GM19395 (cell line): ENCODE results near the gene CLDN9.

Source experiments
- ATAC-seq: cut with Tn5 transposase; IDR thresholded peaks from one replicate; pipeline ENCODE4 v1.9.1; 2021; ENCODE audit warnings: mild to moderate bottlenecking, moderate library complexity; ENCODE audit not compliant: unreplicated experiment

The CLDN9 gene

DNA sequence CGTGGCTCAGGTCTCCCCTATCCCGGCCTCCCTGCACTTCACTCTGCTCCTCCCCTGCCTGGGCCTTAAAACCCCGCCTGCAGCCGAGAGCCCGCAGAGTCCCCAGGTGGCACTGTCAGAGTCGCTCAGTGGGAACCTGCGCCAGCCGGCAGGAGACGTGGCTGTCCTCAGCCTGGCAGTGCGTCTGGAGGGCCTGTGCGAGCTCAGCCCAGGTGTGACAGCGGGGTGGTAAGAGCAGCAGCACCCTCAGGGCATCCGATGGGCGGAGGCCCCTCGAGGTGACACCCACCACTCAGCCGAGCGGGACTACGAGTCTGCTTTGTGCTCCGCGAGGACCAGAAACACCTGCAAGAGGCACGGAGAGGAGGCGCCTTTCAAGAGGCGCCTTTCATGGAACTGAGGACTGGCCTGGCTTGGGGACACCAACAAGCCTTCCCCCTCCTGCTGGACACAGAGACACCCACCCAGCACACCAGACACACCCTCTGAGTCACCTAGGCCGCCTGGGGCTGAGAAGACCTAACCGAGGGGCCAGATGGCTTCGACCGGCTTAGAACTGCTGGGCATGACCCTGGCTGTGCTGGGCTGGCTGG, at the start of gene CLDN9:
Gene CLDN9 (plus strand): TSS at position 96 of the 593 bp plus-strand sequence. CDS start 440 bp downstream, at position 536.
- no peak for ATAC-seq

DNA sequence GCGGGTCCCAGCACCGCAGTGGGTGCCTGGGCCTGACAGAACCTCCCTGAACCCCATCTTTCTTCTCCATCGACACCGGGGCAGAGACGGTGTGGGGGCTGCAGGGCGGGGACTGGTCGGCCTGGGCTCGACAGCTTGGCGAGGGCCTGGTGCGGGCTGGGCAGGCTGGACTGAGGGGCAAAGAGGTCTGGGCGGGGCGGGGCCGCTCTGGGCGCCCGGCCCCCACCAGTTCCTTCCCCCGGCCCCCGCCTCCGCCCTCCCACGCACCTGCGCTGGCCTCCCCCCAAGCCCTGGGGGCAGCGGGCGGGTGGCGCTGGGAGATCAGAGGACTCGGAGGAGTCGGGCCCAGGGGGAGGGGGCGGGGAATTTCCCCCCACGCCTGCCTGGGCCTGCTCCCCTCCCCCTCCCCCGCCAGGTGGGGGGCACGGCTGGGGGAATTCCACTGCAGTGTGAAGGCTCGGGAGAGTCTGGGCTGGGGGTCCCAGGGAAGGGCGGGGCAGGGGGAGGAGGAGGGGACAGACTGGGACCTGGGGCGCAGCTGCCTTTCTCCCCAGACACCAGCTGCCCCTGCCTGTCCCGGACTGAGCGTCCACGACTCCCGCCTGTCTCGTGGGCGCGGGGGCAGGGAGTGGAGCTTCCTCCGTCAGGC, 49.5 kb upstream of the CLDN9 start:
- no peak for ATAC-seq

DNA sequence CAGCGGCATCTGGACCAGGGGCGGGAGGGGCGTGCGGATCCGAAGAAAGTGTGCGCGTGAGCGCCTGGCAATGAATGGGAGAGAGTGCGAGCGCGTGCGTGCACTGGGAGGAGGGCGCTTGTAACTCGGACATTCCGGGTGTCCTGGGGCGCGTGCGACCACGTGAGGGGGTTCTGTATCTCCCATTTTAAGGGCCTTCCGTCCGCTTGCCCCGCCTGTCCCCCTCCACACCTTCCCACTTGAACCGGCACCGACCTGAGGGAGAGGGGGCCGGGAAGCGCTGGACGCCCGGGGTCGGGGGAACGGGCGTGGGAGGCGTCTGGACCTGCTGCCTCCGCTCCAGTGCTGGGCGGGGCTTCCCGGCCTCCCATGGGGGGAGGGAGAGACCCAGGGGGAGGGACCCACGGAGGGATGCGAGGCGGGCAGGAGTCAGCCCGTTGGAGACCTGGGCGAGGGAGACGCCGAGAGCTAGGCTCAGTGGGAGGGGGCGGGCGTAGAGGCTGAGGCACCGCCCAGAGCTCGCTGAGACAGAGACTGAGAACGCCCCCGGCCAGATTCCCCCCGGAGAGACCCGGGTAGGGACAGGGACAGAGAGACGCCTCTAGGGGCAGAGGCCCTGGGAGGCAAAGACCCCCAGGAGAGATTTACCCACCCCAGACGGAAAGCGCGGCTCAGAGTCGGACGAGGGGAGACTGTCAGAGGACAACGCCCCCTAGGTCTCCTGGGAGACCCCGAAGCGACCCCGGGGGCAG, 48.8 kb upstream of the CLDN9 start, which contains the start of gene KREMEN2:
Gene KREMEN2 (plus strand): TSS at position 553 of the 752 bp plus-strand sequence. CDS start 246 bp downstream, outside the sequence.
- ATAC-seq: no peak

DNA sequence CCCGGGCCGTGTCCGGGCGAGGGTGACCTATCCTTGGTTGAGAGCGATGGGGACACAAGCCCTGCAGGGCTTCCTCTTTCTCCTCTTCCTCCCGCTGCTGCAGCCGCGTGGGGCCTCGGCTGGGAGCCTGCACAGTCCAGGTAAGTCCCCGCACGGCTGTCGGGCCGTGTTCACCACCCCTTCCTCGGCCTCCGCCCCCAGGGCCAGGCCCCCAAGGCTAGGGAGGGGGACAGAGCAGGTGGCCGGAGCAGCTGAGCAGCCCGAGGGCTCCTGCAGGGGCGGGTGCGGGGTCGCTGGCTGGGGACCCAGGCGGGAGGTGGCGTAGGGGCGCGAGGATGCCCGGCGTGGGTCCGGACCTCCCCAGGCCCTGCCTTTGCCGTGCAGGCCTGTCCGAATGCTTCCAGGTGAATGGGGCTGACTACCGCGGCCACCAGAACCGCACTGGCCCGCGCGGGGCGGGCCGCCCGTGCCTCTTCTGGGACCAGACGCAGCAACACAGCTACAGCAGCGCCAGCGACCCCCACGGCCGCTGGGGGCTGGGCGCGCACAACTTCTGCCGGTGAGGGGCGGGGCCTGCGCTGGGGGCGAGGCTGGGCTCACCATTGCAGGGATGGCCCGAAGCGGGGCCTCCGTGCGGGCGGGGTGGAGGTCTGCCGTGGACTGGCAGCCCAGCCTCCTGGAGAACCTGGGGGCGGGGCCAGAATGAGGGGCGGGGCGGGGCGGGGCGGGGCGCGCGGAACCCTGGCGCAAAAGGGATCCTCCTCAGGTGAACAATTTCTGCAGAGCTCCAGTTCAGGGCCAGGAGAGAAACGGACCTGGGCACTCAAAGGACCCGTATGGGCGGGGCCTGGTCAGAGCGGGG, 48.0 kb upstream of the CLDN9 start:
- no peak for ATAC-seq

- ATAC-seq: no peak
Measured at GRCh38 chr16:2966043-2966807, 46.5 kb upstream of the CLDN9 start.

- no peak for ATAC-seq
Measured at GRCh38 chr16:2966808-2967191, 45.9 kb upstream of the CLDN9 start.

DNA sequence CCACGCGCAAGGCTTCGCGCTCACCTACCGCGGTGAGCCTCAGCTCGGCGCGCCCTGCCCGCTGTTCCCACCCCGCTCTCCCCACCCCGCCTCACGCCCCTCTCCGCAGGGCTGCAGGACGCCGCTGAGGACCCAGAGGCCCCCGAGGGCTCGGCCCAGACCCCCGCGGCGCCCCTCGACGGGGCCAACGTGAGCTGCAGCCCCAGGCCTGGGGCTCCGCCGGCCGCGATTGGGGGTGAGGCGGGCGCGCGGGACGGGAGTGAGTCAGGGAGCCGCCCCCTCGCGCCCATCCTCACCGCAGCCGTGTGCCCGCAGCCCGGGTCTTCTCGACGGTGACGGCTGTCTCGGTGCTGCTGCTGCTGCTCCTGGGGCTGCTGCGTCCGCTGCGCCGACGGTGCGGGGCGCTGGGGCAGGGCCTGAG, 45.5 kb upstream of the CLDN9 start:
- no peak for ATAC-seq

DNA sequence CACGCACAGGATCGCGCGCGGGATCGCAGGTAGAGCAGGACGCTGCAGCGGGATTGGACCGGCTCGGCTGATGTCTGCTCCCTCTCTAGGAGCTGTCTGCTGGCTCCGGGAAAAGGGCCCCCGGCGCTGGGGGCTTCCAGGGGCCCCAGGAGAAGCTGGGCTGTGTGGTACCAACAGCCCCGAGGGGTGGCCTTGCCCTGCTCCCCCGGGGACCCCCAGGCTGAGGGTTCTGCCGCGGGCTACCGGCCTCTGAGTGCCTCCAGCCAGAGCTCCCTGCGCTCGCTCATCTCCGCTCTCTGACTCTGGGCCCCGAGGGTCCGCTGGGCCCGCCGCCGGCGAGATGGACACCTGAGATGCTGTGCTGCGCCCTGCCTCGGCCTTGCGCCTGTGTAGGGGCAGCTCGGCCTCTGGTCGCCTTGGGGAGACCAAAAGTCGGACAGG, 45.0 kb upstream of the CLDN9 start:
- ATAC-seq: no peak

GRCh38 chr16:2968368-2968737, 44.4 kb upstream of the CLDN9 start:
- no peak for ATAC-seq

- ATAC-seq: peak; percentile 71
Measured at GRCh38 chr16:2968738-2969544, 43.8 kb upstream of the CLDN9 start, which contains the start of gene PAQR4. Gene PAQR4 (plus strand): TSS chr16:2969348. CDS start chr16:2969675, 327 bp downstream.

DNA sequence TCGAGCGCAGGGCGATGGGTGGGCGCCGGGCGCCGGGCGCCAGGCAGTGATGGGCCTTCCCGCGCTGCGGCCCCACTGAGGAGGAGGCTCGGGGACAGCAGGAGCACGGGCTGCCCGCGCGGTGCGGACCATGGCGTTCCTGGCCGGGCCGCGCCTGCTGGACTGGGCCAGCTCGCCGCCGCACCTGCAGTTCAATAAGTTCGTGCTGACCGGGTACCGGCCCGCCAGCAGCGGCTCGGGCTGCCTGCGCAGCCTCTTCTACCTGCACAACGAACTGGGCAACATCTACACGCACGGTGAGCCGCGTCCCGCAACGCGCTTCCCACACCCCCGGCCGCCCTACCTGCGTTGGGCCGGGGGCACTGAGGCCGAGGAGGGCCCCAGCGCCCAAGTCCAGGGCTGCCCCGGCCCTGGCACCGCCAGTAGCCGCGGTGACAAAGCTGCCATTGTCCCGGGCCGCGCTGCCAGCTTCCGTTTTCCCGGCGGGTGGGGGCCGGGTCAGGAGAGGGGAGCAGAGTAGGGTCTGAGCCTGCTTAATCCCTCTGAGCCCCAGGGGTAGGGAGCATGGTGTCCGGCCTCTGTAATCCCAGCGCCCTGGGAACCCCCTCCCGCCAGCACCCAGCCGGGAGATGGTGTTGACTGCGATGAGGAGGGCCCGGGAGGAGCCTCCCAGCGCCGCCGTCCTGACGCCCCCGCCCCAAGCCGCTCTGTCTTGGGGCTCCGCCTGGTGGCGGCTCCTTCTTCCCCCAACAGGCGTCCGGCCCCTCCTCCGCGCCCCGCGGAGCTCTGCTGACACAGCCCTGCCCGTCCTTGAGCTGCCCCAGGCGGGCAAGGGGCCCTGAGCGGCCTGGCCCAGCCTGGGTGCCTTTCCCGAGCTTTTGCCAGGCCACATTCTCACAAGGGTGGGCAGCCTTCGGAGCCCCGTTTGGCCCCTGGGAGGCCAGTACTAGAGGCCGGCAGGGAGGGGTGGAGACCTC, 42.9 kb upstream of the CLDN9 start:
- ATAC-seq: no peak

DNA sequence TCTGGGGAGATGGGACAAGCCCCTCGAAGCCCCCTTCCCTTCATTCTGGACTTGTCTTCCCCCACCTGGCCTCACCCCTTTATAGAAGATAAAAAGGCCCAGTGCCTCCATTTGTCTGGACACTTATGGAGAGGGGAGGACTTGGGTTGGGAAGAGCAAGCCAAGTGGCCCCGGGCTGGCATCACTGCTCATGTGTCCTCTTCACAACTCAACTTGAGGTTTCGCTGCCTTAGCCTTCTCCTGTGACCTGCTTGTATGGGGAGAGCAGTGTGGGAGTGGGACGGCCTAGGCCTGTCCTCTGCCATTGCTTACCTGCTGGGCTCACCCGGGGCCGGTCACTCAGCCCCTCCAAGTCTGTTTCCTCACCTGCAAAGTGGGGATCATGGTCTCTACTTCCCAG, 42.2 kb upstream of the CLDN9 start:
- ATAC-seq: no peak

- no peak for ATAC-seq
Measured at GRCh38 chr16:2971134-2971984, 41.4 kb upstream of the CLDN9 start.

DNA sequence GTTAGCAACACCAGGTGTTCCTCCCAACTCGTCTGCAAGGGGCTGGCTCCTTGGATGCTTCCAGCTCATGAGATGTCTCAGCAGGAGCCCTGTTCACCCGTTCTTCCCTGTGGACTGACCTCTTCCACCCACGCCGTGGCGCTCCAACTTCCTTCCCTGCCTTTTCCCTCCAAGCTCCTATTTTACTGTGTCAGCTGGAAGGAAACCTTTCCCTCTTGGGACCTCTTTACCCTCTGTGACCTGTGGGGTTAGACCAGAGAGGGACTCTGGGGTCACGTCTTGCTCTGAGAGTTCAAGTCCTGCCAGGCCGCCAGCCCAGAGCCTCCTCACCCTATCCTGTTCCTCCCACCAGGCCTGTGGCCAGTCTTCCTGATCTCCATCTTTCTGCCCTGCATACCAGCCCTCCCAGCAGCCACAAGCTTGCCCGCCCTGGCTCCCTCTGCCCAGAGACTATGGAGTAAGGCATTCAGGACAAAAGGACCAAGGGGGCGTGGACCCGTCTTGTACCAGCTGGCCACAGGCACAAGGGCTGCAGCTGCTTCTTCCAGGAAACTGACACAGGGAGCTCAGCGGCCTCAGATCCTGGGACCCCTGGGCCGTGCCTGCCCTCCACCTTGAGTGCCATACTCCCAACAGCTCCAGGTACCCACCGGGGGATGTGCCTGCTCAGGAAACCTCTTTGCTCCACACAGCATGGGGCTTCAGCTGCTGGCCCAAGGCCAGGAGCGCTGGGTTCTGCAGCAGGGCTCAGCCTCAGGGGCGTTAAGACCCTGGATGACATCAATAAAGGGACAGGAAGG, 40.5 kb upstream of the CLDN9 start:
- no peak for ATAC-seq

- no peak for ATAC-seq
Measured at GRCh38 chr16:2973093-2973492, 39.6 kb upstream of the CLDN9 start.

DNA sequence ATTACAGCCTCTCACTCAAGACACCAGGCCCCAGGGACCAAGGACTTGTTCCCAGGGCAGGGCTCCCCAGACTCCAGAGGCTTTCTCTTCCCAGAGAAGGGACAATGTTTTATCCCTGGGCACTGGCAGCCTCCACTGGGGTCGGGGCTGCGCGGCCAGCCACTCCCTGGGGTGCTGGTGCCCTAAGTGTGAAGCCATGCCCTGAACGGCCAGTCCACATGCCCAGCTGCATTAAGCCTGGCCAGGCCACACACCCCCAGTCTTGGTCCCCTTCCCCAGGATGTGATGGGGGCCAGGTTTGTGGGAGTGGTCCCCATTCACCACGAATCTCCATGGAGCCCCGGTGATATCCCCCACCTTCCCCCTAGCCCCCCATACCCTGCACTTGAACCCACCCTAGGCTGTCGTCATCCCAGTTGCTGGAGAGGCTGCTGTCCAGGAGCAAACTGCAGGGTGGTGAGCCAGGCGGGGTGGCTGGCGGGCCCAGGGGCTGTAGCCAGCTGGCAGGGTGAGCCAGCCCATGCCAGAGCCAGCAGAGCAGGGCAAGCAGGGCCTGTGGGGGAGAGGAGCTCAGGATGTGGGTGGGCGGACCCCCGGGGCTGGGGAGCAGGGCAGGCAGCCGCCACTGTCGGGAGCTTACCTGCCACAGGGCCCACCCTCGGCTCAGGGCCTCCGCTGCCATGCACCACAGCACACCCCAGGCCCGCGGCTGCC, 39.0 kb upstream of the CLDN9 start:
- ATAC-seq: no peak
